Liver (tissue), 4 donors: ENCODE results near the gene PLK1. TPM values are rescaled to one million over a fixed set of nuclear protein-coding genes. Genes with fewer than 3 reads are reported as not detected.

Source experiments
- polyA plus RNA-seq, 2 donors: library from polyadenylated mRNA; stranded (reverse) in 1 of 2; unstranded in 1 of 2; fragments of 200-250 nt in 1 of 2; fragments of >200 nt in 1 of 2; fragmentation: Nextera tagmentation in 1 of 2; extraction: Ambion mirVana in 1 of 2; gene quantifications; one replicate each; pipeline versions ENCODE4 v1.2.1 to v1.2.3, GENCODE V29; 2013 to 2015
- total RNA-seq, 2 donors: library from RNA; depleted of rRNA; stranded (reverse); fragments of >200 nt; gene quantifications; one replicate each; pipeline ENCODE4 v1.2.3, GENCODE V29; 2014
- donor health status: healthy.
- donor health status: healthy.
- donor health status: healthy.

PLK1 gene
- total and polyA plus RNA-seq, 4 donors = 0.33 to 30.3 (median 2.3) TPM

Other genes with a start within 250 kb of the PLK1 start
- 10 to 100 TPM in 1 of 2 donors, 1 to 10 TPM in 1; 7.7 to 11.4 TPM for gene COG7, start 225.7 kb upstream of the PLK1 start, total RNA-seq
- 1 to 10 TPM; 5.1 to 5.6 TPM for gene COG7, start 225.7 kb upstream of the PLK1 start, polyA plus RNA-seq
- gene GGA2, start 168.4 kb upstream of the PLK1 start, total RNA-seq = 10 to 100 TPM; 21.0 to 23.9 TPM
- 10 to 100 TPM in 1 of 2 donors, 1 to 10 TPM in 1; 8.4 to 11.1 TPM for gene GGA2, start 168.4 kb upstream of the PLK1 start, polyA plus RNA-seq
- gene EARS2, start 121.5 kb upstream of the PLK1 start, total RNA-seq = 10 to 100 TPM; 17.2 to 31.0 TPM
- 10 to 100 TPM; 11.6 to 22.1 TPM for gene EARS2, start 121.5 kb upstream of the PLK1 start, polyA plus RNA-seq
- gene UBFD1, start 121.2 kb upstream of the PLK1 start, total RNA-seq = 10 to 100 TPM; 38.4 to 42.4 TPM
- gene UBFD1, start 121.2 kb upstream of the PLK1 start, polyA plus RNA-seq = 10 to 100 TPM in 1 of 2 donors, 1 to 10 TPM in 1; 9.2 to 12.8 TPM
- 100 to 1,000 TPM in 1 of 2 donors, 10 to 100 TPM in 1; 47.4 to 130 TPM for gene NDUFAB1, start 82.6 kb upstream of the PLK1 start, total RNA-seq
- gene NDUFAB1, start 82.6 kb upstream of the PLK1 start, polyA plus RNA-seq = 100 to 1,000 TPM; 168 to 263 TPM
- 1 to 10 TPM; 4.5 to 7.6 TPM for gene PALB2, start 37.6 kb upstream of the PLK1 start, total RNA-seq
- 1 to 10 TPM; 4.1 to 5.0 TPM for gene PALB2, start 37.6 kb upstream of the PLK1 start, polyA plus RNA-seq
- gene DCTN5, start 37.4 kb upstream of the PLK1 start, total RNA-seq = 10 to 100 TPM; 15.1 to 20.9 TPM
- gene DCTN5, start 37.4 kb upstream of the PLK1 start, polyA plus RNA-seq = 10 to 100 TPM in 1 of 2 donors, 1 to 10 TPM in 1; 8.3 to 16.9 TPM
- under 1 TPM in 1 of 2 donors, not detected in 1; 0.17 TPM for gene ERN2, start 34.3 kb downstream of the PLK1 start, total RNA-seq
- under 1 TPM in 1 of 2 donors, not detected in 1; 0.01 TPM for gene ERN2, start 34.3 kb downstream of the PLK1 start, polyA plus RNA-seq
- gene CHP2, start 76.1 kb downstream of the PLK1 start, total RNA-seq = not detected
- gene CHP2, start 76.1 kb downstream of the PLK1 start, polyA plus RNA-seq = not detected
- gene PRKCB, start 157.1 kb downstream of the PLK1 start, total RNA-seq = 1 to 10 TPM; 6.2 to 9.4 TPM
- gene PRKCB, start 157.1 kb downstream of the PLK1 start, polyA plus RNA-seq = 1 to 10 TPM; 1.6 to 1.7 TPM